NCI-H69 (cell line): ENCODE data around the gene STAT2.

Experiments used
- DNase-seq: peaks from one replicate; lab custom pipeline; 2025; lab: John Stamatoyannopoulos, UW

The STAT2 gene

DNA sequence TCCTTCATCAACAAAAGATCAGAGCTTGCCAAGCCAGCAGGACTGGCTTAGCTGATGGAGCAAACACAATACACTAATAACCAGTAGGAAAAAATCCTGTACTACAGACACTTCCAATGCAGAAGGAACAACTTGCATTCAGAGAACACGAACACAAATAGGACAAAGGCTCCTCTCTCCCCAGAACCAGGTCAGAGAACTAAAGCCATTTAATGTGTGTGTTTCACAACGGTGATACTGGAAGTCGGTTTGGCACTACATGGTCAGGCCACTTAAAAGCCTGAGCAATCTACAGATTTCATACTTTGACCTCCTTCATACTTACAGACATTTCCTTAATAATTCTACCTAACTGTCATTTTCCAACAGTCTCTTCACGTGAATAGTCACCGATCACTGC is 66.1 kb downstream of the STAT2 start:
- no peak for DNase-seq
